Measurements from ENCODE around the gene UBXN6.

- TF ChIP-seq CTCF (IDR thresholded peaks at IDR 0.05; ENCODE audit: insufficient read depth, low read length, poor library complexity, severe bottlenecking), result no peak
- no peak for TF ChIP-seq EZH2phosphoT487 (conservative IDR thresholded peaks at IDR 0.05; ENCODE audit: low read length)
These were observed 41.3 kb downstream of the UBXN6 start for GRCh38 chr19:4416268-4416667.
